22Rv1 (cell line): ENCODE measurements around the gene ZNF177.

Source experiments
- H3K27ac ChIP-seq: fragments of 450-650 bp; 2 replicates; pipeline ENCODE4 v1.5.1; 2017
- ZFX ChIP-seq: fragments of 450-650 bp; IDR thresholded peaks from 2 replicates; pipeline ENCODE4 v1.6.1; 2017; ENCODE audit warnings: antibody characterized with exemption, borderline replicate concordance
- TF ChIP-seq, protein P1 (sequence below): fragments of 450-650 bp; IDR thresholded peaks from 2 replicates; pipeline ENCODE4 v1.5.1; 2017; ENCODE audit warnings: mild to moderate bottlenecking

Gene ZNF177

DNA sequence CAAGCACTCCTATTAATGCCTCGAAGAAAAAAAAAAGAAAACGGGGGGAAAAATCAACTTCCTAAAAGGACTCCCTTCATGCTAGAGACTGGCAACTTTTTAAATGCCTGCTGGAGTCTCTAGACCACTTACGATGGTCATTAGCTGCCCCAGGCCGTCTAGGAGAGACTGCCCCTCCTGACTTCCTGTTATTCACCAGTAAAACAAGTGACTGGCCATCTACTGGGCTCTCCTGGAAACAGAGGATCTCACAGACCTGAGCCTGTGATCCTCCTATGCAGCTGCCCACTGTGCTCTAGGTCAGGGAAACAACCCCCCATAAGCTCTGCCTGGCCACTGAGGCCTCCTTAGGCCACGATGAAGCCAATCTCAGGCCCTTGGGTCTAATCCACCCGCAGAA, 65.1 kb downstream of the ZNF177 start:
- no peak overlapping the region for H3K27ac ChIP-seq
- no peak for TF ChIP-seq ZFX
- TF ChIP-seq, protein P1, sequence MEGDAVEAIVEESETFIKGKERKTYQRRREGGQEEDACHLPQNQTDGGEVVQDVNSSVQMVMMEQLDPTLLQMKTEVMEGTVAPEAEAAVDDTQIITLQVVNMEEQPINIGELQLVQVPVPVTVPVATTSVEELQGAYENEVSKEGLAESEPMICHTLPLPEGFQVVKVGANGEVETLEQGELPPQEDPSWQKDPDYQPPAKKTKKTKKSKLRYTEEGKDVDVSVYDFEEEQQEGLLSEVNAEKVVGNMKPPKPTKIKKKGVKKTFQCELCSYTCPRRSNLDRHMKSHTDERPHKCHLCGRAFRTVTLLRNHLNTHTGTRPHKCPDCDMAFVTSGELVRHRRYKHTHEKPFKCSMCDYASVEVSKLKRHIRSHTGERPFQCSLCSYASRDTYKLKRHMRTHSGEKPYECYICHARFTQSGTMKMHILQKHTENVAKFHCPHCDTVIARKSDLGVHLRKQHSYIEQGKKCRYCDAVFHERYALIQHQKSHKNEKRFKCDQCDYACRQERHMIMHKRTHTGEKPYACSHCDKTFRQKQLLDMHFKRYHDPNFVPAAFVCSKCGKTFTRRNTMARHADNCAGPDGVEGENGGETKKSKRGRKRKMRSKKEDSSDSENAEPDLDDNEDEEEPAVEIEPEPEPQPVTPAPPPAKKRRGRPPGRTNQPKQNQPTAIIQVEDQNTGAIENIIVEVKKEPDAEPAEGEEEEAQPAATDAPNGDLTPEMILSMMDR: no peak

DNA sequence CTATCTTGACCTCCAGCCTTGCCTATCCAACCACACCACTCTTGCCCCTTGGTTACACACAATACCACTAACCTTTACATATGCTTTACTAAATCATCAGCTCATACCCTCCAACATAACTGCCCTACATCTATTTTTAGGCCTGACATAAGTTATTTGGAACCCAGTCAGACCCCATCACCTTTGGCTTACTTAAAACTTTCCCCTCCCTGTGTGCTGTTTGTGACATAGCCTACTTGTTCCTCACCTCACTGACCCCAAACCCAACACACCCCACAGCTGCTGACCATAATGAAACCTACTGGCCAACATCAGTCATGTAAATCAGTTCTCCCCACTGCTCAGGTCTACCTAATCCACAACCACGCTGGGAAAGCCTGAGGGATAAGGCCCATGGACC, 67.6 kb downstream of the ZNF177 start:
- TF ChIP-seq, protein P1: no peak
- no peak for TF ChIP-seq ZFX
- H3K27ac ChIP-seq: no peak overlapping the region

DNA sequence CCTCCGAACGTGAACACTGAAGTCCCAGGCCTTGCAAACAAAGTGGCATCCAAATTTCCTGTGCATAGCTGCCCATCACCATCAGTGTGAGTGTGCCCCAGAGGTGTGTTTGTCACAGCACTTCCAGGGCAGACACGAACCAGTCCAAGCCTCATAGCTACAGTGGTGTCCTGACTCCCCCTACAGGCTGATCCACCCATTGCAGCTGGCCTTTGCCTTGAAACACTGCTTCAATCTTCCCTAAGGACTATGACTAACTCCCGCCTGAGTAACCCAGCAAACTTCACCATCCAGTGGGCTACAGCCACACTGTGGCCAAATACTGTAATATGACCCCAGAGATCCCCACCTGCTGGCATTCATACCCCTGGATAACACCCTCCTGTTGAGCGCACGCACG, 68.7 kb downstream of the ZNF177 start:
- no peak for TF ChIP-seq ZFX
- TF ChIP-seq, protein P1: peak; percentile 54
- H3K27ac ChIP-seq: no peak overlapping the region
